Epithelial cell of proximal tubule (primary cell): Measurements from ENCODE around the gene TLE3. TPM values are rescaled to one million over a fixed set of nuclear protein-coding genes. Genes with fewer than 3 reads are reported as not detected.

Experiments used
- DNase-seq: peaks from one replicate; pipeline ENCODE4 v3.0.0-alpha.2; 2011; ENCODE audit warnings: low read depth
- H3K4me3 ChIP-seq: 2 replicates; pipeline ENCODE4 v1.5.1; 2011; ENCODE audit warnings: low read depth, mild to moderate bottlenecking, low read length
- total RNA-seq: library from RNA; depleted of rRNA; stranded (reverse); fragments of >200 nt; gene quantifications from 2 replicates; pipeline ENCODE4 v1.2.3, GENCODE V29; 2015
- TF ChIP-seq, protein P1 (sequence below): conservative IDR thresholded peaks from 2 replicates; pipeline ENCODE4 v1.5.1; 2012; ENCODE audit warnings: low read depth, mild to moderate bottlenecking, low read length

Gene TLE3
- total RNA-seq, 1 donor from 2014 or later: 34.8 TPM

DNA sequence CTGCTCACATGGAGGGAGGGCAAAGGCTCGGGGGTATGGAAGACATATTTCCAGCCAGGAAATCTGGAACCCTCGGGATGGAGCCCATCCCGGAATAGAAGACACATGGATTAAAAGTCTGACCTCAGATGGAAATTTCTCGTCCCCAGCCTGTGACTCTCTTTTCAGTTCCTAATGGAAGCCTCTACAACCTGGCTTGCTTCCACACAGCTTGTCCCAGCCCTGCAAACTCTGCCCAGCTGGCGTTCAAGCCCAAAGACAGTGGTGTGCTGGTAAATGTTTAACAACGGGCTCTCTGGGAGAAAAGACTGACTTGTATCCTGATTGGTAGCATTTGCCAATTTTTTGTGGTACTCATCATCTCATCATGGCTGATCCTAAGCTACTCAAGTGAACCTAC, 35.6 kb upstream of the TLE3 start:
- no peak overlapping the region for H3K4me3 ChIP-seq
- no peak for DNase-seq
- TF ChIP-seq, protein P1, sequence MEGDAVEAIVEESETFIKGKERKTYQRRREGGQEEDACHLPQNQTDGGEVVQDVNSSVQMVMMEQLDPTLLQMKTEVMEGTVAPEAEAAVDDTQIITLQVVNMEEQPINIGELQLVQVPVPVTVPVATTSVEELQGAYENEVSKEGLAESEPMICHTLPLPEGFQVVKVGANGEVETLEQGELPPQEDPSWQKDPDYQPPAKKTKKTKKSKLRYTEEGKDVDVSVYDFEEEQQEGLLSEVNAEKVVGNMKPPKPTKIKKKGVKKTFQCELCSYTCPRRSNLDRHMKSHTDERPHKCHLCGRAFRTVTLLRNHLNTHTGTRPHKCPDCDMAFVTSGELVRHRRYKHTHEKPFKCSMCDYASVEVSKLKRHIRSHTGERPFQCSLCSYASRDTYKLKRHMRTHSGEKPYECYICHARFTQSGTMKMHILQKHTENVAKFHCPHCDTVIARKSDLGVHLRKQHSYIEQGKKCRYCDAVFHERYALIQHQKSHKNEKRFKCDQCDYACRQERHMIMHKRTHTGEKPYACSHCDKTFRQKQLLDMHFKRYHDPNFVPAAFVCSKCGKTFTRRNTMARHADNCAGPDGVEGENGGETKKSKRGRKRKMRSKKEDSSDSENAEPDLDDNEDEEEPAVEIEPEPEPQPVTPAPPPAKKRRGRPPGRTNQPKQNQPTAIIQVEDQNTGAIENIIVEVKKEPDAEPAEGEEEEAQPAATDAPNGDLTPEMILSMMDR: no peak

DNA sequence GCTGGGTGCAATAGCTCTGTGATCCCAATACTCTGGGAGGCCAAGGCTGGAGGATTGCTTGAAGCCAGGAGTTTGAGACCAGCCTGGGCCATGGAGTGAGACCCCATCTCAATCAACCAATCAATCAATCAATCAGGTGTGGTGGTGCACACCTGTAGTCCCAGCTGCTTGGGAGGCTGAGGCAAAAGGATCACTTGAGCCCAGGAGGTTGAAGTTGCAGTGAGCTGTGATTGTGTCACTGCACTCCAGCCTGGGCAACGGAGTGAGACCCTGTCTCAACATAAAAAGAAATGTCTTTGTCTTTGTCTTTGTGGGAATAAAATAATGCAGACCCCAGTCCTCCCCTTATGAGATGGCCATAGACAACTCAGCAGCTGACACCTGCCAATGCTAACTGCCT, 34.9 kb upstream of the TLE3 start:
- DNase-seq: no peak
- TF ChIP-seq, protein P1: no peak
- H3K4me3 ChIP-seq: no peak overlapping the region

DNA sequence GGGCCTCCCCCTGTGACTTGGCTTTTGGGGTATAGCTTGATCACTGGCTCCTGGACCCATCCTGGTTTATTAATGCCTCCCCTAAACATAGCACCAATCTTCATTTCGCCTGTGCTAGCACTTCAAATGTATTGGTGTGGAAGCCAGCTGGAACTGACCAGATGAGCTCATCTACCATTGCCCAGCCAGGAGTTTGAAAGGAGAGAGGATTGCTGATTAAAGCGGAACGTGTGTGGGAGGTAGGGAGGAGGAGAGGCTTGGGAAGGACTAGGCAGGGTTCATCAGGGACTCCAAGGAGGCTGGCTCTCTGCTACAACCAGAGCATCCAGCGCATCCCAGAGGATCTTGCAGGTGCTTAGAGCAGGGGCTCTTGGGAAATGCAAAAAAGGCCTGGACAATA, 34.4 kb upstream of the TLE3 start:
- DNase-seq: no peak
- TF ChIP-seq, protein P1: no peak

DNA sequence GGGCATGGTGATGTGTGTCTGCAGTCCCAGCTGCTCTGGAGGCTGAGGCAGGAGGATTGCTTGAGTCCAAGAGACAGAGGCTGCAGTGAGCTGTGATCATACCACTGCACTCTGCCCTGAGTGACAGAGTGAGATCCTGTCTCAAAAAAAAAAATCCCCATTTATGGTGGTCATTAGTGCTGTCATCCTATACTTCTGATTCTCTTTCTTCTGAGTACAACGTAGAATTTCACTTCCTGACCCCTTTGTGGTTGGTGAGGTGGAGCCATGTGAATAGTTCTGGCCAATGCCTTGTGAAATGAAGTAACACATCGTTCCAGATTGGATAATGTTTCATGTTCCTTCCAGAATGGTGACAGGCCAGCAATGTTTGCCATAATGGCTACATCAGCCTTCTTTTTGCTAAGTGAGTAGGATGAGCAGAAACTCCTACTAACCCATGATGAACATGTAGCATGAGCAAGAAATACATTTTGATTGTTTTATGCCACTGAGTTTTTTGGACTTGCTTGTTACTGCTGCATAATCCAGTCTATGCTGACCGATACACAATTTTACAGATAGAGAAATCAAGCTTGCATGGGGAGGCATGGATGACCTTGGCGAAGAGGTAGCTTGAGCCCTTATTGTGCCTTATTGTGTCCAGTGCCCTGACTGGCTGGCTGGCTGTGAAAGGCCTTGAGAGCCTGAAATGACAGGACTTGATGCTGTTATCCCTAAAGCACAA, 30.9 kb upstream of the TLE3 start:
- TF ChIP-seq, protein P1: no peak
- no peak overlapping the region for H3K4me3 ChIP-seq
- no peak for DNase-seq

More for the DNA sequence above, 34.4 kb upstream of the TLE3 start:
- H3K4me3 ChIP-seq: no peak overlapping the region

DNA sequence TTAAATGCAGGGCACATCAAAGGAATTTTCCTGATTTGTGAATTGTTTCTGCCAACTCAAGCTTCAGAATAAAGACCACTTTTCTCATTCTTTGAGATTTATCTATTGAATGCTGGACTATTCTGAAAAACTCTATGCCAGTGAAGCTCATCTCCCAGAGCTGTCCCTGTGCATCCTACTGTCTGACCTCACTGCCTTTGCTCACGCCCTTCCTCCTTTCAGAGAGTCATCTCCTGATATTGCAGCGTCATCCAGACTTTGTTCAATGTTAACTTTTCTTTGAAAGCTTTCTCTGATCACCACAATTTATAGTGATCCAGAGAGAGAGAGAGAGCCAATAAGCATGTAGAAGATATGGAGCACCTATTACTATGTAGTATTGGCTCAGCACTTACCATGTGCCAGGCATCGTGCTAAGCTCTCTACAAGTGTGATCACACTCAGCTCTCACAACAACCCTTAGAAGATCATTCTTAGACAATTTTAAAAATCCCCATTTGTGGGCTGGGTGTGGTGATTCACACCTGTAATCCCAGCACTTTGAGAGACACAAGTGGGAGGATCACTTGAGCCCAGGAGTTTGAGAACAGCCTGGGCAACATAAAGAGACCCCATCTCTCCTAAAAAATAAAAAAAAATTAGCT, 30.2 kb upstream of the TLE3 start:
- no peak for DNase-seq
- no peak overlapping the region for H3K4me3 ChIP-seq
- TF ChIP-seq, protein P1: no peak

DNA sequence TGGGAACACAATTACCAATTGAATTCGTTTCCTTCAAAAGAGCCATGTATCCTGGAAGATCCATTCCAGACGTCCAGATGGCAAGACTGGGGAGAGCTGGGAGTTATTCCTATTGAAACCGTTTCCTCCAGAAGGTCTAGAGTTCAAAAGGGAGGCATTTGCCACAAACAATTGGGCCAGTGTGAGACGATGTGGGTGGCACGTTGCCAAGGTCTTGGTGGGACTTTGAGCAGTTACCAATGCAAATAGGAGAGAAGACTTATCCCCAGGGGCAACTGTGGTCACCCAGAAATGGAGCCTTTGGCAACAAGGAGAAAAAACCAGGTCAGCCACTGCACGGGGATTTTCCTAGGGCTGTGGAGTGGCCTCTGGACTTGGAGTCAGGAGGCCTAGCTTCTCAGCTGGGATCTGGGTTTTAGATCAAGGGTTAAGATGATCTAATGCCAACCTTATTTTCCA, 29.6 kb upstream of the TLE3 start:
- TF ChIP-seq, protein P1: no peak
- no peak overlapping the region for H3K4me3 ChIP-seq
- DNase-seq: peak; percentile 75
